ENCODE results near the gene IFT25. TPM values are rescaled to one million over a fixed set of nuclear protein-coding genes. Genes with fewer than 3 reads are reported as not detected.

IFT25 gene
- polyA plus RNA-seq, 1 donor from 2014 or later, result 106 TPM

- no peaks in the 10 kb centered on the region for H3K27me3 ChIP-seq (ENCODE audit: insufficient read depth, low read depth, low read length)
- H3K79me2 ChIP-seq (replicated peaks; ENCODE audit: insufficient read depth, low read length), result no peaks in the 10 kb centered on the region
- TF ChIP-seq MXI1 (conservative IDR thresholded peaks at IDR 0.05; ENCODE audit: poor library complexity, severe bottlenecking) (no peak), EP300 (conservative IDR thresholded peaks at IDR 0.05; ENCODE audit: poor library complexity, severe bottlenecking) (no peak), EZH2 (IDR thresholded peaks at IDR 0.05; ENCODE audit: borderline replicate concordance, insufficient read depth, low read length, poor library complexity, severe bottlenecking) (no peak), POLR2AphosphoS5 (IDR thresholded peaks at IDR 0.05) (no peak), REST (IDR thresholded peaks at IDR 0.05; ENCODE audit: borderline replicate concordance) (no peak), RAD21 (conservative IDR thresholded peaks at IDR 0.05) (no peak), TAF1 (IDR thresholded peaks at IDR 0.05; ENCODE audit: low read depth) (no peak), SMC3 (conservative IDR thresholded peaks at IDR 0.05; ENCODE audit: poor library complexity) (no peak), CTCF (IDR thresholded peaks at IDR 0.05; ENCODE audit: poor library complexity, severe bottlenecking) (no peak)
- H2AFZ ChIP-seq (ENCODE audit: low read depth, low read length), result no peak overlapping the region
- no peak overlapping the region for H3K4me3 ChIP-seq (ENCODE audit: low read length)
- no peaks in the 10 kb centered on the region for H4K20me1 ChIP-seq (ENCODE audit: insufficient read depth)
- H3K36me3 ChIP-seq (ENCODE audit: insufficient read depth, low read length), result no peaks in the 10 kb centered on the region
- H3K9me3 ChIP-seq (ENCODE audit: low read length), result no peaks in the 10 kb centered on the region
- no peak overlapping the region for H3K27ac ChIP-seq (ENCODE audit: low read length)
- H3K9ac ChIP-seq (ENCODE audit: low read length), result no peak overlapping the region
- no peaks in the 10 kb centered on the region for H3F3A ChIP-seq (ENCODE audit: insufficient read depth, low read length, poor library complexity, severe bottlenecking)
- no peaks in the 10 kb centered on the region for H3K9me2 ChIP-seq (ENCODE audit: insufficient read depth, low read length)
- no peak overlapping the region for H3K4me2 ChIP-seq (ENCODE audit: low read length)
Observed at GRCh38 chr1:53934170-53934765, 11.2 kb downstream of the IFT25 start.

- TF ChIP-seq CTCF (IDR thresholded peaks at IDR 0.05; ENCODE audit: poor library complexity, severe bottlenecking), result no peak
- no peak for TF ChIP-seq EP300 (conservative IDR thresholded peaks at IDR 0.05; ENCODE audit: poor library complexity, severe bottlenecking)
- no peak for TF ChIP-seq MXI1 (conservative IDR thresholded peaks at IDR 0.05; ENCODE audit: poor library complexity, severe bottlenecking)
- no peak for TF ChIP-seq TAF1 (IDR thresholded peaks at IDR 0.05; ENCODE audit: low read depth)
- TF ChIP-seq SMC3 (conservative IDR thresholded peaks at IDR 0.05; ENCODE audit: poor library complexity), result no peak
- no peak for TF ChIP-seq REST (IDR thresholded peaks at IDR 0.05; ENCODE audit: borderline replicate concordance)
- no peak for TF ChIP-seq POLR2AphosphoS5 (IDR thresholded peaks at IDR 0.05)
- TF ChIP-seq RAD21 (conservative IDR thresholded peaks at IDR 0.05), result no peak
- no peak for TF ChIP-seq EZH2 (IDR thresholded peaks at IDR 0.05; ENCODE audit: borderline replicate concordance, insufficient read depth, low read length, poor library complexity, severe bottlenecking)
- Histone ChIP-seq H3K27ac (ENCODE audit: low read length) (no peak overlapping the region), H3K9me2 (ENCODE audit: insufficient read depth, low read length) (no peaks in the 10 kb centered on the region), H3K9ac (ENCODE audit: low read length) (no peak overlapping the region), H4K20me1 (ENCODE audit: insufficient read depth) (no peaks in the 10 kb centered on the region), H3K4me2 (ENCODE audit: low read length) (no peak overlapping the region), H3K9me3 (ENCODE audit: low read length) (no peaks in the 10 kb centered on the region), H2AFZ (ENCODE audit: low read depth, low read length) (no peak overlapping the region), H3F3A (ENCODE audit: insufficient read depth, low read length, poor library complexity, severe bottlenecking) (no peaks in the 10 kb centered on the region), H3K36me3 (ENCODE audit: insufficient read depth, low read length) (peaks cover 6% of the 10 kb centered on the region), H3K79me2 (replicated peaks; ENCODE audit: insufficient read depth, low read length) (no peaks in the 10 kb centered on the region), H3K27me3 (ENCODE audit: insufficient read depth, low read depth, low read length) (no peaks in the 10 kb centered on the region), H3K4me3 (ENCODE audit: low read length) (no peak overlapping the region)
Observed at GRCh38 chr1:53931523-53931922, 14.0 kb downstream of the IFT25 start.

Measured in neural cell (in vitro differentiated cells).